ENCODE measurements around the gene RBMS3. TPM values are rescaled to one million over a fixed set of nuclear protein-coding genes. Genes with fewer than 3 reads are reported as not detected.

The RBMS3 gene
- total RNA-seq, 1 experiment from 2014 or later: 5.9 TPM

GRCh38 chr3:30042274-30042859, 761.5 kb downstream of the RBMS3 start:
- Histone ChIP-seq H3K36me3 (ENCODE audit: insufficient read depth, low read length, poor library complexity, severe bottlenecking) (no peaks in the 10 kb centered on the region), H3K27me3 (replicated peaks; ENCODE audit: insufficient read depth, low read depth, low read length, poor library complexity) (no peaks in the 10 kb centered on the region), H3K4me3 (ENCODE audit: low read depth, low read length, poor library complexity, severe bottlenecking) (no peak overlapping the region), H3K4me1 (ENCODE audit: insufficient read depth, low read length, poor library complexity, severe bottlenecking) (peaks cover 70% of the 10 kb centered on the region), H3K9me3 (ENCODE audit: low read depth, low read length, poor library complexity, severe bottlenecking) (peaks cover 14% of the 10 kb centered on the region), H3K27ac (ENCODE audit: low read depth, low read length, poor library complexity, severe bottlenecking) (peak overlapping the region; percentile 81)
- peak; percentile 93 for DNase-seq (ENCODE audit: low spot score)
- POLR2A ChIA-PET (ENCODE audit: low non-redundant PET): no interaction called here
- BruUV-seq (replicated peaks): no TSS peak
- intact Hi-C loops (cut with micrococcal nuclease; ENCODE audit: unreplicated experiment): loop anchor here (1.0 to 10.0 kb wide), 6 partner anchors 70 to 1090 kb away; no protein-coding TSS in a partner anchor
- TF ChIP-seq EZH2 (IDR thresholded peaks at IDR 0.05; ENCODE audit: borderline replicate concordance, low read depth, low read length, poor library complexity, severe bottlenecking): no peak
- TF ChIP-seq, protein P1, sequence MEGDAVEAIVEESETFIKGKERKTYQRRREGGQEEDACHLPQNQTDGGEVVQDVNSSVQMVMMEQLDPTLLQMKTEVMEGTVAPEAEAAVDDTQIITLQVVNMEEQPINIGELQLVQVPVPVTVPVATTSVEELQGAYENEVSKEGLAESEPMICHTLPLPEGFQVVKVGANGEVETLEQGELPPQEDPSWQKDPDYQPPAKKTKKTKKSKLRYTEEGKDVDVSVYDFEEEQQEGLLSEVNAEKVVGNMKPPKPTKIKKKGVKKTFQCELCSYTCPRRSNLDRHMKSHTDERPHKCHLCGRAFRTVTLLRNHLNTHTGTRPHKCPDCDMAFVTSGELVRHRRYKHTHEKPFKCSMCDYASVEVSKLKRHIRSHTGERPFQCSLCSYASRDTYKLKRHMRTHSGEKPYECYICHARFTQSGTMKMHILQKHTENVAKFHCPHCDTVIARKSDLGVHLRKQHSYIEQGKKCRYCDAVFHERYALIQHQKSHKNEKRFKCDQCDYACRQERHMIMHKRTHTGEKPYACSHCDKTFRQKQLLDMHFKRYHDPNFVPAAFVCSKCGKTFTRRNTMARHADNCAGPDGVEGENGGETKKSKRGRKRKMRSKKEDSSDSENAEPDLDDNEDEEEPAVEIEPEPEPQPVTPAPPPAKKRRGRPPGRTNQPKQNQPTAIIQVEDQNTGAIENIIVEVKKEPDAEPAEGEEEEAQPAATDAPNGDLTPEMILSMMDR (conservative IDR thresholded peaks at IDR 0.05; ENCODE audit: low read depth, low read length): peak; percentile 86
- CTCF ChIA-PET: interaction anchor here (0.5 to 2.3 kb wide), 11 partner anchors 30 to 709 kb away, joined by 3 to 33 read pairs (median 4); no protein-coding TSS in a partner anchor

DNA sequence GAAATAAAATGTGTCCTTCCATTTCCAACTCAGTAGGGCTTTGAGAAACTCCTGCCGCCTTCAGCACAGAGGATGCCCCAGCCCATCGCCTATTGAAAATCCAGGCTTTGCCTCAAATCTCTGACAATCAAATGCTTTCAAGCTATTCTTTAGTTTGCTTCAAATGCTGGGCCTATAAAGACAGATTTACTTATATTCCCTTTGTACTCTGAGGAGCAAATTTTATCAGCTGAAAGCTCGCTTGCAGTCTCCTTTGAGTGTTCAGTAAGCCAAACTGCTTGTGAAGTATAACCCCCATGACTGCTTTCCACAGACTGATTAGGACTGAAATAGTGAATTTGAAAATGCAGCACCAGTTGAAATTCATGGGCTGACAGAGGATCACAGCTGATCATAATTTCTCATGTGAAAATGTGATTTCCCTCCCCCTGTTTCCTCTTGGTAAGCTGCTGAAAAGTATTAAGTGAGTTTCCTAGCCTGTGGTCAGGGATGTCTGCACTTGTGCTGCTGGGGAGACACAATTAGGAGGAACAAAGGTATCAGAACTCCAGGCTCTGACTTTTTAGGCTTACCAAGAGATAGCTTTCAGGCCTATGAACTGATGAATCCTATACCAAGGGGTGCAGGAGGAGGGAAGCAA, 762.2 kb downstream of the RBMS3 start:
- no peaks in the 10 kb centered on the region for H3K36me3 ChIP-seq (ENCODE audit: insufficient read depth, low read length, poor library complexity, severe bottlenecking)
- ChIA-PET CTCF (interaction anchor here (0.9 to 2.3 kb wide), 8 partner anchors 30 to 709 kb away, joined by 3 to 33 read pairs (median 5); no protein-coding TSS in a partner anchor), POLR2A (ENCODE audit: low non-redundant PET) (no interaction called here)
- H3K4me1 ChIP-seq (ENCODE audit: insufficient read depth, low read length, poor library complexity, severe bottlenecking): peaks cover 74% of the 10 kb centered on the region
- peak; percentile 58 for DNase-seq (ENCODE audit: low spot score)
- TF ChIP-seq, protein P1 (conservative IDR thresholded peaks at IDR 0.05; ENCODE audit: low read depth, low read length): no peak
- no peak for TF ChIP-seq EZH2 (IDR thresholded peaks at IDR 0.05; ENCODE audit: borderline replicate concordance, low read depth, low read length, poor library complexity, severe bottlenecking)
- no peak overlapping the region for H3K4me3 ChIP-seq (ENCODE audit: low read depth, low read length, poor library complexity, severe bottlenecking)
- no TSS peak for BruUV-seq (replicated peaks)
- no peaks in the 10 kb centered on the region for H3K27me3 ChIP-seq (replicated peaks; ENCODE audit: insufficient read depth, low read depth, low read length, poor library complexity)
- H3K27ac ChIP-seq (ENCODE audit: low read depth, low read length, poor library complexity, severe bottlenecking): peak overlapping the region; percentile 81
- intact Hi-C loops (cut with micrococcal nuclease; ENCODE audit: unreplicated experiment): loop anchor here (1.0 to 10.0 kb wide), 6 partner anchors 70 to 1090 kb away; no protein-coding TSS in a partner anchor
- peaks cover 14% of the 10 kb centered on the region for H3K9me3 ChIP-seq (ENCODE audit: low read depth, low read length, poor library complexity, severe bottlenecking)

GRCh38 chr3:30044515-30044914, 763.6 kb downstream of the RBMS3 start:
- Histone ChIP-seq H3K9me3 (ENCODE audit: low read depth, low read length, poor library complexity, severe bottlenecking) (peaks cover 4% of the 10 kb centered on the region), H3K36me3 (ENCODE audit: insufficient read depth, low read length, poor library complexity, severe bottlenecking) (no peaks in the 10 kb centered on the region), H3K4me3 (ENCODE audit: low read depth, low read length, poor library complexity, severe bottlenecking) (no peak overlapping the region), H3K27ac (ENCODE audit: low read depth, low read length, poor library complexity, severe bottlenecking) (peak overlapping the region; percentile 56), H3K27me3 (replicated peaks; ENCODE audit: insufficient read depth, low read depth, low read length, poor library complexity) (no peaks in the 10 kb centered on the region), H3K4me1 (ENCODE audit: insufficient read depth, low read length, poor library complexity, severe bottlenecking) (peaks cover 77% of the 10 kb centered on the region)
- TF ChIP-seq EZH2 (IDR thresholded peaks at IDR 0.05; ENCODE audit: borderline replicate concordance, low read depth, low read length, poor library complexity, severe bottlenecking): no peak
- TF ChIP-seq, protein P1 (conservative IDR thresholded peaks at IDR 0.05; ENCODE audit: low read depth, low read length): no peak
- CTCF ChIA-PET: interaction anchor here (0.6 to 0.9 kb wide), 2 partner anchors 155 to 302 kb away, joined by 3 to 4 read pairs; no protein-coding TSS in a partner anchor
- DNase-seq (ENCODE audit: low spot score): peak; percentile 52
- POLR2A ChIA-PET (ENCODE audit: low non-redundant PET): no interaction called here
- no TSS peak for BruUV-seq (replicated peaks)
- intact Hi-C loops (cut with micrococcal nuclease; ENCODE audit: unreplicated experiment): loop anchor here (10.0 kb wide), 1 partner anchor 510 kb away; no protein-coding TSS in a partner anchor

Measured in A673 (cell line).